Left lung (tissue), 10 donors: ENCODE results near the gene STAB2. TPM values are rescaled to one million over a fixed set of nuclear protein-coding genes. Genes with fewer than 3 reads are reported as not detected.
A peak's percentile ranks its signal among the peaks of the same experiment; 100 is the strongest.

ENCODE experiments used
- ATAC-seq: fragments of 200-7000 bp; cut with Tn5 transposase; one replicate; pipeline ENCODE4 v1.9.1; 2020; ENCODE audit warnings: moderate library complexity
- DNase-seq, 4 donors: peaks; one replicate each; pipeline ENCODE4 v3.0.0-alpha.2; 2013 to 2020
- H3K27ac ChIP-seq, 2 donors: fragments of 200-600 bp; sonication (generic) in 1 of 2; one replicate each; pipeline versions ENCODE4 v1.5.0 to v1.8.0; 2020 to 2021
- H3K27me3 ChIP-seq, 2 donors: fragments of 200-600 bp; sonication (generic) in 1 of 2; one replicate each; pipeline versions ENCODE4 v1.5.0 to v1.8.0; 2020 to 2021
- H3K36me3 ChIP-seq, 2 donors: fragments of 200-600 bp; sonication (generic) in 1 of 2; one replicate each; pipeline versions ENCODE4 v1.5.0 to v1.8.0; 2020 to 2021
- H3K4me1 ChIP-seq, 2 donors: fragments of 200-600 bp; one replicate each; pipeline ENCODE4 v1.8.0; 2021
- H3K4me3 ChIP-seq, 2 donors: fragments of 200-600 bp; sonication (generic) in 1 of 2; one replicate each; pipeline versions ENCODE4 v1.5.0 to v1.8.0; 2020 to 2021; ENCODE audit warnings: mild to moderate bottlenecking in 1 of 2
- H3K9me3 ChIP-seq, 2 donors: fragments of 200-600 bp; sonication (generic) in 1 of 2; one replicate each; pipeline versions ENCODE4 v1.5.0 to v1.8.0; 2020 to 2021
- intact Hi-C, 2 donors: fragments of 100-400 bp; cut with DNase I; formaldehyde crosslinking; loops; one replicate each; pipeline versions ENCODE4 v1.11.2 to v1.14.2; 2022
- polyA plus RNA-seq, 6 donors: library from polyadenylated mRNA; unstranded; fragments of 120-200 nt; gene quantifications; one replicate each; pipeline ENCODE4 v1.2.1, GENCODE V29; 2013; ENCODE audit not compliant: insufficient read length in 6 of 6
- total RNA-seq, 2 donors: library from RNA; stranded (reverse); fragmentation: NEBNext Ultra II Directional; extraction: Animal tissue kit (Norgen Biotek cat#: 25700); gene quantifications; one replicate each; pipeline ENCODE4 v1.2.1, GENCODE V29; 2021
- TF ChIP-seq, protein P1 (sequence below), 2 donors: fragments of 200-600 bp; sonication (generic) in 1 of 2; IDR thresholded peaks; one replicate each; pipeline versions ENCODE4 v1.5.0 to v1.8.0; 2021; ENCODE audit warnings: antibody characterized with exemption in 2 of 2
- donor health status: DM: no; HTN: yes; CAD: no.
- donor health status: DM: no; HTN: no; CAD: no.

Gene STAB2
- total and polyA plus RNA-seq, 8 donors: 1.3 to 41.9 (median 31.5) TPM

DNA sequence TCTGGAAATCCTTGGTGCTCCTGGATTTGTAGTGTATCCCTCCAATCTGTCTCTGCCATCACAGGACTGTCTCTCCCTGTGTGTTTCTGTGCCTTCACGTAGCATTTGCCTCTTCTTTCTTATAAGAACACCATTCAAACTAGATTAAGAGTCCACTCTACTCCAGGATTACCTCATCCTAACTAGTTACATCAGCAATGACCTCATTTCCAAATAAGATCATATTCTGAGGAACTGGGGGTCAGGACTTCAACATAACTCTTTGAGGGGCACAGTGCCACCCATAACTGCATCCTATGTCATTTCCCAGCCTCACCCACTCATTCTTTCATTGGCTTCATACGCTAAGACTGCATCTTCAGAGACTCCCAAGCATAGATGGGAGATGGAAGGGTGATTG, 147.8 kb downstream of the STAB2 start:
- H3K27me3 ChIP-seq: no peaks in the 10 kb centered on the region
- H3K36me3 ChIP-seq: no peaks in the 10 kb centered on the region
- no peak for DNase-seq
- no peak overlapping the region for H3K27ac ChIP-seq
- ATAC-seq: no peak
- TF ChIP-seq, protein P1, sequence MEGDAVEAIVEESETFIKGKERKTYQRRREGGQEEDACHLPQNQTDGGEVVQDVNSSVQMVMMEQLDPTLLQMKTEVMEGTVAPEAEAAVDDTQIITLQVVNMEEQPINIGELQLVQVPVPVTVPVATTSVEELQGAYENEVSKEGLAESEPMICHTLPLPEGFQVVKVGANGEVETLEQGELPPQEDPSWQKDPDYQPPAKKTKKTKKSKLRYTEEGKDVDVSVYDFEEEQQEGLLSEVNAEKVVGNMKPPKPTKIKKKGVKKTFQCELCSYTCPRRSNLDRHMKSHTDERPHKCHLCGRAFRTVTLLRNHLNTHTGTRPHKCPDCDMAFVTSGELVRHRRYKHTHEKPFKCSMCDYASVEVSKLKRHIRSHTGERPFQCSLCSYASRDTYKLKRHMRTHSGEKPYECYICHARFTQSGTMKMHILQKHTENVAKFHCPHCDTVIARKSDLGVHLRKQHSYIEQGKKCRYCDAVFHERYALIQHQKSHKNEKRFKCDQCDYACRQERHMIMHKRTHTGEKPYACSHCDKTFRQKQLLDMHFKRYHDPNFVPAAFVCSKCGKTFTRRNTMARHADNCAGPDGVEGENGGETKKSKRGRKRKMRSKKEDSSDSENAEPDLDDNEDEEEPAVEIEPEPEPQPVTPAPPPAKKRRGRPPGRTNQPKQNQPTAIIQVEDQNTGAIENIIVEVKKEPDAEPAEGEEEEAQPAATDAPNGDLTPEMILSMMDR (IDR thresholded peaks at IDR 0.05): no peak
- no peaks in the 10 kb centered on the region for H3K4me1 ChIP-seq
- peaks cover 0 to 10% of the 10 kb centered on the region in 2 donors for H3K9me3 ChIP-seq
- H3K4me3 ChIP-seq: no peak overlapping the region
- intact Hi-C loops: no loop called here

DNA sequence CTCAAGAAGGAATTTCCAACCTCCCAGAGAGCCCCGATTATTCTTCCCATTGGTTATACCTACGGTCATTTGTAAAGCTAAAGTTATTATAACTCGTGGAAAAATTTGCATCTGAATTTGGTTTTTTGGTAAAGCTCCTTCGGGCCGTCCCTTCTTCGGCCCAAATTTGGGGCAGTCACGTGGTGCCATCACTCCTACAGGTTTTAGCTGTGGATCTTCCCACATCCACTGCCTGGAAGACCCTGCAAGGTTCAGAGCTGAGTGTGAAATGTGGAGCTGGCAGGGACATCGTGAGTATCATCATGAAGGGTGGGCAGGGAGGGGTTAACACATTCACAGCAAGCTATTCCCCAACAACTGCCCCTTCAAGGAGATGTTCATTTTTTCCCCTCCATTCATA, 148.2 kb downstream of the STAB2 start:
- H3K27me3 ChIP-seq: no peaks in the 10 kb centered on the region
- H3K36me3 ChIP-seq: no peaks in the 10 kb centered on the region
- intact Hi-C loops: no loop called here
- H3K27ac ChIP-seq: no peak overlapping the region
- ATAC-seq (no peak), DNase-seq (no peak)
- TF ChIP-seq, protein P1 (IDR thresholded peaks at IDR 0.05): no peak
- H3K4me3 ChIP-seq: no peak overlapping the region
- H3K9me3 ChIP-seq: peaks cover 0 to 10% of the 10 kb centered on the region in 2 donors
- no peaks in the 10 kb centered on the region for H3K4me1 ChIP-seq

DNA sequence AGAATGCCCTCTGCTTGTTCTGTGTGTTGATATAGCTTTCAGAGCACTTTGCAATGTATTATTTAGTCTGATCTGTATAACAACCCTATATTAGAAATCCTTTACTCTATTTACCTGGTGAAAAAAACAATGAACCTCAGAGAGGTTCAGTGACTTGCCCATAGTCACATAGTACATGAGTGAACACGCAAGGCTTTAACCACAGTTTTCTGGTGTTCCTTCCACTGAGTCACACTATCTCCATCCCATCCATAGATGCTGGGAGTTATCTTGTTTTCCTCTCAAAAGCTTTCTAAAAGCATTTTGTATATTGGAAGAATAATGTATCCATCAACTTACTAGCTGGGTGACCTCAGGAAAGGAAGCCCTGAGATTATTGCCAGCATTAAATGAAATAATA, 149.5 kb downstream of the STAB2 start:
- no peak for ATAC-seq
- no peaks in the 10 kb centered on the region for H3K27me3 ChIP-seq
- intact Hi-C loops: no loop called here

DNA sequence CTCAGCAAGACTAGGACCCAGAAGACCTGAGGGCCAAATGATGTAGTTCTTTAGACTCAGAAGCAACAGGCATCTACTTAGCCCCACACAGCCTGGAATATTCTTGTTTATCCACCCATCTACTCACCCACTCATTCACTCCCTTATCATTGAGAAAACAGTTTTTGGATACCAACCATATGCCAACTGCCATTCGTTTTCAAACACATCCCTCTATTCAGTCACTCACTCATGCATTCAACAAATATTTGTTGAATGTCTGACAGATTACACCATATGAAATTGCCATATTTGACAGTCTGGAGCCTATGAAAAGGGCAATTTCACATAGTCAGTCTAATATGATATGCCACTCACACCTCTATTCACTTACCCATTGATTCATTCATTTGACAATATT, 150.8 kb downstream of the STAB2 start:
- Histone ChIP-seq H3K27ac (no peak overlapping the region), H3K27me3 (no peaks in the 10 kb centered on the region), H3K9me3 (no peaks in the 10 kb centered on the region), H3K4me3 (no peak overlapping the region), H3K36me3 (no peaks in the 10 kb centered on the region), H3K4me1 (no peaks in the 10 kb centered on the region)
- intact Hi-C loops: no loop called here
- ATAC-seq: no peak
- no peak for DNase-seq
- TF ChIP-seq, protein P1 (IDR thresholded peaks at IDR 0.05): no peak

More for the DNA sequence above, 149.5 kb downstream of the STAB2 start:
- H3K36me3 ChIP-seq: no peaks in the 10 kb centered on the region
- peaks cover 0 to under 1% of the 10 kb centered on the region in 2 donors for H3K9me3 ChIP-seq
- TF ChIP-seq, protein P1 (IDR thresholded peaks at IDR 0.05): no peak
- DNase-seq: no peak
- H3K4me1 ChIP-seq: no peaks in the 10 kb centered on the region
- H3K27ac ChIP-seq: no peak overlapping the region
- H3K4me3 ChIP-seq: no peak overlapping the region

DNA sequence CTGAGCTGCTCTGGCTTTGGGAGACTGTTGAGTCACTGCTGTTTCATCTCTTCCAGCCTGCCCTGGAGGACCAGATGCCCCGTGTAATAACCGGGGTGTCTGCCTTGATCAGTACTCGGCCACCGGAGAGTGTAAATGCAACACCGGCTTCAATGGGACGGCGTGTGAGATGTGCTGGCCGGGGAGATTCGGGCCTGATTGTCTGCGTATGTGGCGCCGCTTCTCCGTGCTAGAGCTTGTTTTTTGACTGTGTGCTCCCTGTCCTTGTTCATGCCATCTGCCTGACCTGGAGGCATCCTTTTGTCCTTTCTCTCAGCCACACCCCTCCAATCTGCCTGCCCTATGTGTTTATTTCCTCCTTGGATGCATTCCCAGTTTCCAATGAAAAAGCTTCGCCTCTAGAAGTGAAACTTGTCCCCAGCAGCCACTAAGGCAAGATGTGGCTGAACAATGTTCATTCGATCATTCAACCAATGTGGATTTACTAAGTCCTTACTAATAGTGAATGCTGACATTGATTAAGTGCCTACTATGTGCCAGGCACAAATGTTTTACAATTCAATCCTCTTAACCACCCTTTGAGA, 155.4 kb downstream of the STAB2 start:
- peak in 2 of 4 donors; percentile 11 to 33 for DNase-seq
- H3K27ac ChIP-seq: no peak overlapping the region
- no peaks in the 10 kb centered on the region for H3K36me3 ChIP-seq
- intact Hi-C loops: no loop called here
- H3K27me3 ChIP-seq: no peaks in the 10 kb centered on the region
- peak; percentile 69 for ATAC-seq
- TF ChIP-seq, protein P1 (IDR thresholded peaks at IDR 0.05): no peak
- H3K4me1 ChIP-seq: no peaks in the 10 kb centered on the region
- no peak overlapping the region for H3K4me3 ChIP-seq
- H3K9me3 ChIP-seq: no peaks in the 10 kb centered on the region
